GM18502 (cell line): ENCODE results near the gene GRK6.

Experiments
- ATAC-seq: cut with Tn5 transposase; IDR thresholded peaks from one replicate; pipeline ENCODE4 v1.9.1; 2021; ENCODE audit warnings: mild to moderate bottlenecking; ENCODE audit not compliant: unreplicated experiment, poor library complexity

The GRK6 gene

DNA sequence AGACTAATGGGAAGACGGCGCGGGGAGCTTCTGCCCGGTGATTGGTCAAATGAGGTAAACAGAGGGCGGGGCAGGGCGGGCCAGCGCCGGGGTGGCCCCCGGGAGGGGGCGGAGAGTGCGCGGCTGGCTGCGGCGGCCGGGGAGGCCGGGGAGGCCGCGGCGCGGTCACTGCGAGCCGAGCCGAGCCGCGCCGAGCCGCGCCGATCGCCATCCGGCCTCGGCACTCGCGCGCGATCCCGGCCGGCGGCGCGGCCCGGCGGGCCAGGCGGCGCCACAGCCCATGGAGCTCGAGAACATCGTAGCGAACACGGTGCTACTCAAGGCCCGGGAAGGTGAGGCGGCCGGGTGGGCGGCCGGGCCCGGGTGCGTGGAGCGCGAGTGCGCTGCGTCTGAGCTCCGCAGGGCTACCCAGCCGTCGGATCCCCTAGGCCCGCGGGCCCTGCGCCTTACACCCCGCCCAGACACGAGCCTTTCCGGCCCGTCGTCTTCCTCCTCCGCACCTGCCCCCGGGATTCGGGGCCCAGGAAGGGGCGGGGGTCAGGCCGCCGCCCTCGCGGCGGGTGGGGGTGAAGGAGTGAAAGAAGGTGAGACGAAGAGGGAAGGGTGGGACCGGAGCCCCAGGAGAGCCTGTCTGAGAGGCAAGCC is at the start of gene GRK6:
TSS of gene GRK6 (plus strand) at position 111 of the 645 bp plus-strand sequence. CDS start at position 281, 170 bp downstream.
- ATAC-seq, result peak; percentile 10

DNA sequence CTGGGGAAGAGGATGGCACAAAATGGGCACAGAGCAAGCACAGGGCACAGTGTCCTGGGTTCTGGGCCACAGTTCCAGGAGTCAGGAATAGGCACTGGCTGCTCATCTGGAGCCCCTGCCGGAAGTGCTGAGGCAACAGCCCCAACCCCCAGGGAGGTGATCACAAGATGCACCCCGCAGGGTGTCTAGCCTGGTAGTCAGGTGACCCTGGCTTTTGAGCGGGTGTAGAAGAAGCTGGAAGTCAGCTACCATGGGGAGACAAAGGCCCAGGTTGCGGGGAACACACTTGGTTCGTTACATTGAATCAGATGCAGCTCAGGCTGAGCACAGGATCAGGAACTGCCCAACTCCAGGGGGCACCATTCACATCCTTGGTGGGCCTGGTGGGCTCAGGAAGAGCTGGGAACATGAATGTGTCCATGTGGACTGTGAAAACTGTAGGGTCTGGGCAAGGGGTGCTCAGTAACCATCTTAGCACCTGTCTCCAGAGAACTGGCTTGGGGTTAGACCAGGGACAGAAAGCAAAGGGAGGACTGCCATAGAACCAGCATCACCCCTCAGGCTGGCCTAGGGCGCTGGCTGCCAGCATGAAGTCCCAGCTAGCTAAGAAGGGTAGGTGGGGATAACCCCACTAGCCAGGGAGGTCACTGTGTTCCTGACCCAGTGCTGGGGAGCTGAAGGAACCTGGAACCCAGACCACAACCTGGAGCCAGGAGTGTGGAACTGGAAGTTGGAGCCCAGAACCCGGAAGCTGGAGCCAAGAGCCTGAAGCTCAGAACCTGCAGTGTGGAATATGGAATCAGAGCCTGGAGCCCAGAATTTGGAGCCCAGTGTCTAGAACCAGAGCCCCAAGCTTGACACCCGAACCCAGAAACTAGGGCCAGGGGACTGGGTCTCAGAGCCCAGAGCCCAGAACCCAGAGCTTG is 48.4 kb upstream of the GRK6 start:
- ATAC-seq, result no peak

DNA sequence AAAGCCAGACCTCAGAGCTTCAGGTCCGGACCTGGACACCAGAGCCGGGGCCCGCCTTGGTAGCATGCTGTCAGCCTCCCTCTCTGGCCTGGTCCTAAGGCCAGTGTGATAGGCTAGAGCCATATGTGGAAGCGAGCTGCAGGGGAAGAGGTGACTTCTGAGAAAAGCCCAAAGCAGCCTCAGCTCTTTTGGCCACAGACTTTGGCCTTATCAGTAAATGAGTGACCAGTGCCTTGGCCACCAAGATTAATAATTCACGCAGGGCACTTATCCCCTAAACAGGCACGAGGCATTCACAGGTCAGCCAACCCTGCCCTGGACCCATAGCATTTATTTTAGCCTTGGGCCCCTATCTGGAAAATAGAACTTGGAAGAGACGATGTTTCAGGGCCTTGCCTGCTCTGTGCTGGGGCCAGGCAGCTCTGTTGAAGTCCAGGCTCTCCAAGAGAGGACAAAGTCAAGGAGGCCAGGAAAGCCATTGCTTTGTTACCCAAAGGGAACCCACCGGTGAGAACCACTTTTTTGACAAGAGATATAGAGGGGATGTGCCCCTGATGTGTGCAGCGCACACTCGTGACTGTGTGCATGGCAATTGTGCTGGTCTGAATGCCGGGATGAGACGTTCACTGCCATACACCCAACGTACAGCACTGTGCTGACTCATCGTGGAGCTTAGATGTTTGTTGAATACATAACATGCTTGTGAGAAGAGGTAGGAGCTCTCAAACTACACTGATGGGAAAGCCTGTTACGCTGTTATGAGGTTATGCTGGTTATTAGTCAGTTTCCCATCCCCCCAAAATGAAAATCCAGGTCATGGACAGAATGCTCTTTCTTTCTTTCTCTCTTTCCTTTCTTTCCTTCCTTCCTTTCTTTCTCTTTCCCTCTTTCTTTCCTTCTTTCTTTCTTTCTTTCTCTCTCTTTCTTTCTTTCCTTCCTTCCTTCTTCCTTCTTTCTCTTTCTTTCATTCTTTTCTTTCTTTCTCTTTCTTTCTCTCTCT is 47.3 kb upstream of the GRK6 start:
- ATAC-seq, result no peak

- no peak for ATAC-seq
Observed at GRCh38 chr5:177380805-177381126, 45.7 kb upstream of the GRK6 start.

DNA sequence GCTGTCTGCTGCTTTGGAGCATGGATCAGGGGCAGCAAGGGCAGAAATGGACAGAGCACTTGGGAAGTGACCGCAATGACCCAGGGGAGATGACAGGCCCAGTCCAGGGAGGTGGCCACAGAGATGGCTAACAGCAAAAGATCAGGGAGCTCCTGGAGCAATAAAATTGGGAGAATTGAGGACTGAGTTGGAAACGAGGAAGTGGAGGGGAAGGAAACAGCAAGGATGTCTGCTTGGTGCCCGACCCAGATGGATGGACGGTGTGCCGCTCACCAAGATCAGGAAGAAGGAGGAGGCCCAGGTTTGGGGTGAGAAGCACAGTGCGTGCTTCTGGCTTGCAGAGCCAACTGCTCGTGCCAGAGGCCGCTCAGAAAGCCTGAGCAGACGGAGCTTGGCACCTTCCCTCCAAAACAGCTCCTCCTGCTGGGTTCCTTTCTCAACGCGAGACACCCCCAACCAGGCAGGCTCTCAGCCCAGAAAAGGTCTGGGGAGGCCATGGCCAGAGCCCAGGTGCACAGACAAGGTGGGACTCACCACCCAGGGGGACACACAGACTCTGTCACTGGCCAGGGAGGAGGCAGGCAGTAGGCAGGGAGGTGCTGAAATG is 44.0 kb upstream of the GRK6 start:
- no peak for ATAC-seq

- ATAC-seq, result no peak
Observed at GRCh38 chr5:177383181-177383580, 43.3 kb upstream of the GRK6 start.

DNA sequence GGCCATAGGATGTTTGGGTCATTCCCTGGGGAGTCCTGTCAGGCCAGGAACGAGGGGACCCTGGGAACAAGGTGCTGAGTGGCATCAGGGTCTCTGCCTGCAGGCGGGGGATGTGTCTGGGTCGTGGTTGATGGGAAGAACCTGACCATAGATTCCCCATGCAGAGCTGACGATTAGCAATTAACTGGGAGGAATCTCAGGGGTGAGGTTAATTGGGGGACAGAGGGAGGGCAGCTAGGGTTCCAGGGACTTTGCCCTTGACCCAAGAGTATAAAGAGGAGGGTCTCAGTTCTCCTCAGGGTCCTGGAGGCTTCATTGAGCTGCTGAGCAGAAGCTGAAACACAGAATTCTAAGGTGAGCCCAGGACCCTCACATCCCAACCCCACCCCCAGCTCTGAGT is 42.3 kb upstream of the GRK6 start, which contains the start of gene SLC34A1:
TSS of gene SLC34A1 (plus strand) at position 301 of the 400 bp plus-strand sequence. CDS start 1,308 bp downstream, outside the sequence.
- ATAC-seq, result no peak

DNA sequence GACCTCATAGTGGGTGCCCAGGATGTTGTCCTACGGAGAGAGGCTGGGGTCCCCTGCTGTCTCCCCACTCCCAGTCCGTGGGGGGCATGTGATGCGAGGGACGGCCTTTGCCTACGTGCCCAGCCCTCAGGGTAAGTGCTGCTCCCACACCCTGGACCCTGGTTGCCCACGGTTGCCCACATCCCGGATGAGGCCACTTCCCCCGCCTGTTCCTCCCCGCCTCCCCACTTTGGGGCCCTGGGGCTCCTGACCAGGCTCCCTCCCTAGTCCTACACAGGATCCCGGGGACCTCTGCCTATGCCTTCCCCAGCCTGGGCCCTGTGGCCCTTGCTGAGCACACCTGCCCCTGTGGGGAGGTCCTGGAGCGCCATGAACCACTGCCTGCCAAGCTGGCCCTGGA is 40.8 kb upstream of the GRK6 start:
- ATAC-seq, result no peak

DNA sequence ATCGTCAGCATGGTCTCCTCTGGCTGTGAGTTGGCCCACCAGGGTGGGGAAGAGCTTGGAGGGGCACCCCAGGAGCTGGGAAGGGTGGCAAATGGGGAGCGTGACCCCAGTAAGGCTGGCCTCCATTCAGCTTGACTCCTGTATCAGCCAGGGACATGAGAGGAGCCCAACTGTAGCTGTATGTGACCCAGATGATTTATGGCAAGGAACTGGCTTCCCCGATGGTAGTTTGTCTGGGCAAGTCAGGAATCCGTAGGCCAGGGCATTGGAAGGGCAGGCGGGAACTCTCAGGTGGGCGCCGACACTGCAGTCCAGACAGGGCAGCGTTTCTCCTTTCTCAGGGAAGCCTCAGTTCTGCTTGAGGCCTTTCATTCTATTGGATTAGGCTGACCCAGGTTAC is 39.9 kb upstream of the GRK6 start:
- ATAC-seq, result no peak

- ATAC-seq, result no peak
Observed at GRCh38 chr5:177387405-177387804, 39.1 kb upstream of the GRK6 start.

- no peak for ATAC-seq
Observed at GRCh38 chr5:177388521-177389052, 37.9 kb upstream of the GRK6 start.

DNA sequence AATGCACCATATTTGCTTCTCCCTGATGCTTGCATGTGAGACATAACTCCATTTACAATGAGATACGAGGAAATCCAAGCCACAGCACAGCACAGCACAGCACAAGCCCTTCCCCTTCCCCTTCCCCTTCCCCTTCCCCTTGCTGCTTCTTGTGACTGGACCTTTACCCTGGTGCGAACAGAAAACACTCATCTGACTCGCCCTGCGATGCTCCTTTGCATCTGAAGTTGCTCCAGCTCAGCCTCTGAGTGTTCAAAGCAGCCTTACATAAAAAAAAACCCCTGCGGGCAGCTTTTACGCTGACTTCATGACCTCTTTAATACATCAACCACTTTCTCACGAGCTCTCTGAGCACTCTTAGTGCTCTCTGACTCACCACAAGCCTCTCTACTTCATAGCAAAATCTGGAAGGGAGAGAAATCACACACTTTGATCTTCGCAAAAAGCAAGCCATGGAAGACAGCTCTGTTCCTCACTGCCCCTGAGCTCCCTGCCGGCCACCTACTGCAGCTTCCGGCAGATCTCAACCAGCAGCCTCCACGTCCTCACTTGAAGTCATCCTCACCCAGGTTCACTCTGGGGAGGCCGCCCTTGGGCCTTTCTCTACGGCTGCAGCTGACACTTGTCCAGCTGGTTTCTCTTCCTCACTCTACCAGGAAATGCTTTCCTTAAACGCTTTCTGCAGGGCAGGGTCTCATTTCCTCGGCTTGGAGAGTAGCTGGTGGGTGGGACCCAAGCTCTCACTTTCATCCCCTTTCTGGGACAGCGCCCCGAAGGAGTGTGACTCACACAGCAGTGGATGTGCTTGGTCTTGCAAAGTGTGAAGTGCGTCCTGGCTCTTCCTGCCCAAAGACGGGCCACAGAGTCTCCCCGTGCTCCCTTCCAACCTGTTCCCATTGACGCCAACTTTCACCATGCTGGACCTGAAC is 37.0 kb upstream of the GRK6 start:
- no peak for ATAC-seq

GRCh38 chr5:177390363-177391300 is 35.8 kb upstream of the GRK6 start:
- ATAC-seq, result peak; percentile 79

DNA sequence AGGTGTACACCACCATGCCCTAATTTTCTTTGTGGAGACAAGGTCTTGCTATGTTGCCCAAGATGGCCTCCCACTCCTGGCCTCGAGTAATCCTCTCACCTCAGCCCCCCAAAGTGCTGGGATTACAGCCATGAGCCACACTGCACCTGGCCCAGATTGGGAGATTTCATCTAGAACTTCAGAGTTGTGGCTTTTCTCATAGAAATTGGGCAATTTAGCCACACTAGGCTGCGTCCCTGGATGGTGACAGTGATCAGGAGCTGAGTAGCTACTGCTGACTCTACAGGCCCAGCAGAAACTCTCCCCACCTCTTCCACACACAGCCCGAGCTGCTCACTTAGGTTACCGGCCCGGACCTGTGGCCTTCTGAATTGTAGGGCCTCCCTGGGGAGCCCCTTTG is 33.7 kb upstream of the GRK6 start:
- no peak for ATAC-seq

- no peak for ATAC-seq
Observed at GRCh38 chr5:177393206-177393765, 33.2 kb upstream of the GRK6 start.

DNA sequence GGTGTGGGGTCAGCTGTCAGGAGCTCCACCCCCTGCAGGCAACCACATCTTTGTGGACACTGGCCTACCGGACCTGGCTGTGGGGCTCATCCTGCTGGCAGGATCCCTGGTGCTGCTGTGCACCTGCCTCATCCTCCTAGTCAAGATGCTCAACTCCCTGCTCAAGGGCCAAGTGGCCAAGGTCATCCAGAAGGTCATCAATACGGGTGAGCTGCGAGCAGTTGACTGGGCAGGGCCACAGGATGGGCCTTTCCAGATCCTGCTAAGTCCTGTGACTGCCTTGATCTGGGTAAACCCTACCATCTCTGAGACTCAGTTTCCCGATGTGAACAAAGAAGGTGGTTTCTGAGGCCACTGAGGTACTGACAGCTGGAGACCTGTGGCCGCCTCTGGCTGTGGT is 32.5 kb upstream of the GRK6 start:
- no peak for ATAC-seq

DNA sequence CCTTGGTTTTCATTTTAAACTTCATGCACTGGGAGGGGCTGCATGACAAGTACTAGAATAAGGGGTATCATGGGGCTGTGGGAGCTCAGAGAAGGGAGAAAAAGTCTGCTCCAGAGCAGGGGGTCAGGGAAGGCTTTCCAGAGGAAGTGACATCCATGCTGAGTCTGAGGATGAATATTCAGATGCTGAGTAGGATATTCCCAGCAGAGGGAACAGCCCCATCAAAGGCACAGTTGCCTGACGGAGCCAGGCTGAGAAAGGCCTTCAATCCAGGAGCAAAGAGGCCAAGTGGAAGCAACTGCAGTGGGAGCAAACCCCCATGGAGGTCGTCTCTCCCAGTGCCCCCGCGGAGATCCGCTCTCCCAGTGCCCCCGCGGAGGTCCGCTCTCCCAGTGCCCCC is 30.4 kb upstream of the GRK6 start:
- ATAC-seq, result no peak
